Choroid plexus epithelial cell (primary cell): ENCODE results near the gene NTSR1.

Source experiments
- DNase-seq: peaks from one replicate; pipeline ENCODE4 v3.0.0-alpha.2; 2010; ENCODE audit warnings: low read depth
- H3K4me3 ChIP-seq: 2 replicates; pipeline ENCODE4 v1.5.1; 2011; ENCODE audit warnings: low read depth, mild to moderate bottlenecking, control low read depth, low read length, moderate library complexity
- CTCF ChIP-seq: conservative IDR thresholded peaks from 2 replicates; pipeline ENCODE4 v1.5.1; 2011; ENCODE audit warnings: low read depth, mild to moderate bottlenecking, control low read depth, inconsistent platforms, low read length, moderate library complexity

The NTSR1 gene

GRCh38 chr20:62801284-62802010, 92.8 kb downstream of the NTSR1 start:
- TF ChIP-seq CTCF: no peak
- no peak for DNase-seq
- H3K4me3 ChIP-seq: no peak overlapping the region

- no peak overlapping the region for H3K4me3 ChIP-seq
- no peak for TF ChIP-seq CTCF
- DNase-seq: no peak
These were observed 93.5 kb downstream of the NTSR1 start for GRCh38 chr20:62802026-62802712.

- peak overlapping the region; percentile 97 for H3K4me3 ChIP-seq
- peak; percentile 11 for TF ChIP-seq CTCF
- no peak for DNase-seq
These were observed 95.5 kb downstream of the NTSR1 start for GRCh38 chr20:62804021-62804626.

- DNase-seq: peak; percentile 52
- H3K4me3 ChIP-seq: peak within 1 kb of the TSS; percentile 97
These were observed 96.1 kb downstream of the NTSR1 start, which contains the start of gene OGFR for GRCh38 chr20:62804627-62805154. TSS of gene OGFR (plus strand) at chr20:62804835. CDS start at chr20:62804860, 25 bp downstream.

GRCh38 chr20:62805155-62805710, 96.6 kb downstream of the NTSR1 start:
- DNase-seq: no peak
- peak overlapping the region; percentile 97 for H3K4me3 ChIP-seq
- no peak for TF ChIP-seq CTCF

More at GRCh38 chr20:62804627-62805154, 96.1 kb downstream of the NTSR1 start, which contains the start of gene OGFR:
- TF ChIP-seq CTCF: no peak

GRCh38 chr20:62805711-62806382, 97.2 kb downstream of the NTSR1 start:
- no peak for TF ChIP-seq CTCF
- no peak for DNase-seq
- peak overlapping the region; percentile 97 for H3K4me3 ChIP-seq
